Inflammatory macrophage treated with lipopolysaccharide for 1 hour (primary cell): ENCODE measurements around the gene MYO3B.
A peak's percentile ranks its signal among the peaks of the same experiment; 100 is the strongest.
"Not testable (repeated sequence)": the region's sequence is repeated elsewhere in the genome, so short reads cannot be mapped to it uniquely, and the experiment has no call there.

ENCODE experiments used
- DNase-seq, 2 donors: peaks; one replicate each; pipeline ENCODE4 v3.0.0-alpha.2; 2020 to 2022

The MYO3B gene

DNA sequence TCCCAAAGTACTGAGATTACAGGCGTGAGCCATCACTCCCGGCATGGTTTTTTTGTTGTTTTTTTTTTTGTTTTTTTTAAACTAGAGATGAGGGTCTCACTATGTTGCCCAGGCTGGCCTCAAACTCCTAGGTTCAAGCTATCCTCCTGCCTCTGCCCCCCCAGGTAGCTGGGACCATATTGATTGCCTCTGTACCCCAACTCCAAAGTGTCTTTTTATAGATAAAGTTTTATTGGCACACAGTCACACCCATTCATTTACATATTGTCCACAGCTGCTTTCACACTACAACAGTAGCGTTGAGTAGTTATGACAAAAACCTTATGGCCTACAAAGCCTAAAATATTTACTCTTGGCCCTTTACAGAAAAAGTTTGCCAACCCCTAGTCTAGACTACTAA lies 492.0 kb downstream of the MYO3B start:
- DNase-seq = no peak

DNA sequence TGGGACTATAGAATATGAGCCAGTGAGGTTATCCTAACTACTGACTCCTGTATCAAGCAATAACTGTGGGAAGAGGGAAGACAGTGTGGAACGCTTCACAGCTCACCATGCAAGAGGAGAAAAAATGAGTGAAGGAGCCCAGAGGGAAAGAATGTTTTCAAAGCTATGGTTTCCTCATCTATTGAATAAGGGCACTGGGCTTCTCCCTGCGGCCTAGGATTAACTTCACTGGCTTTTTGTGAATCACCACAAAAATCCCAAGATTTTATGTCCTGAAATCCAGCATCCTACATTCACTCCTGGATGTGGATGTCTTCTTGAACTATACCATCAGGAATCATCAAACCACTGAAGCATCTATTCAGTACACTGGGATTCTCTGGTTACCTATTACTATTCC lies 492.7 kb downstream of the MYO3B start:
- DNase-seq = no peak

DNA sequence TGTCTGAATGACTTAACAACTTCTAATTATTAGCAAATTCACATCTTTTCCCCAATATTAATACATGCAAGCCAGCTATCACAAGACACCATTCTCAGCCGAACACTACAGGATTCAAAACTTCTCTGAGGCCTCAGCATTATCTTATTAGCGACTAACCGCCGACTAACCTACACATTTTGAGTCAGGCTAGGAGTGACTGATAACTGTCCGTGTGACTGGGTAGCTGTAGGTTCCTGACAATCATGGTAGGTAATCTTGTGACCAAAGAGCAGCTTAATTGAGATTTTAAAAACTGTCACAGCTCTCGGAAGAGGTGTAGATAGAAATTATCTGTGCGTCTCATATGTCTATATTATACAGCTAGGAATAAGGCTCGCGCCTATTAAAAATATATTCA lies 493.1 kb downstream of the MYO3B start:
- DNase-seq = no peak

DNA sequence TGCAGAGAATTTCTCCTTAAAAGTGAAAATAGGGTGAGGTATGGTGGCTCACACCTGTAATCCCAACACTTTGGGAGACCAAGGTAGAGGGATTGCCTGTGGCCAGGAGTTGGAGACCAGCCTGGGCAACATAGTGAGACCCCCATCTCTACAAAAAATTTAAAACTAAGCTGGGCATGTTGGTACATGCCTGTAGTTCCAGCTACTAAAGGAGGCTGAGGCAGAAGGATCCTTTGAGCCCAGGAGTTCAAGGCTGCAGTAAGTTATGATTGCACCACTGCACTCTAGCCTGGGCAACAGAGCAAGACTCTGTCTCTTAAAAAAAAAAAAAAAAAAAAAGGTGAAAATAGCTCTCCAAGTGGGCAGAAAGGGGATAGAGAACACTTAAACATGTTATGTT lies 496.3 kb downstream of the MYO3B start:
- DNase-seq = not testable (repeated sequence)

DNA sequence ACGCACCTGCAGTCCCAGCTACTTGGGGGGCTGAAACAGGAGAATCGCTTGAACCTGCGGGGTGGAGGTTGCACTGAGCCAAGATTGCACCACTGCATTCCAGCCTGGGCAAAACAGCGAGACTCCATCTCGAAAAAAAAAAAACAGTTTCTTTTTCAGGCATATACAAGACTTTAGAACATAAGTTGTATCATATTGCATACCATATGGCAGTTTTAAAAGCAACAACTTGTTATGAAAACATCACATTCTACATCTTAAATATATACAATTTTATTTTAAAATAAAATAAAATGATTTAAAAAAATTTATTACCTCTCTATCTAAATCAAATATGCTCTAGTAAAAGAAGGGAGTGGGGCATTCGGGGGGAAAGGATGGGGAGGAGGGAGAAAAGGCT lies 497.8 kb downstream of the MYO3B start:
- DNase-seq = no peak

DNA sequence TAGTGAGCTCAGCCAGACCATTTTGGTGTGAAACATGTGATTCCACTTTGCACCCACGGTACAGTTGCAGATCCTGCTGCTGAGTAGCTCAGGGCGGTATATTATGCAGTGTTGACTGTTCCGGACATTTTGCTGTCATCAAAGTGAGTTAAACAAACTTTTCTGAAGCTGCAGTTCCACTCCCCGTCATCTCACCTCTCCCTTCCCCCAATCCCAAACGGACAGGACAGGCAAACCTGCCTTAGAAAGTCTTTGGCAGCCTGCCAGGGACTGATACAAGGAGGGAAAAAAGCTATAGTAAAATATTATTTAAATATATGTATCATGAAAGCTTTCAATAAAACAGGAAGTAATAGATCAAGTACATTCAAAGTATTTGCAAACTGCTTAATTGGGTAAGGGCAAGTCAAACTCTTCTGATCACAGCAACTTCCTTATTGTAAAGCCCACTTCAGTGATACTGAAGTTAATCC lies 501.7 kb downstream of the MYO3B start:
- no peak for DNase-seq

DNA sequence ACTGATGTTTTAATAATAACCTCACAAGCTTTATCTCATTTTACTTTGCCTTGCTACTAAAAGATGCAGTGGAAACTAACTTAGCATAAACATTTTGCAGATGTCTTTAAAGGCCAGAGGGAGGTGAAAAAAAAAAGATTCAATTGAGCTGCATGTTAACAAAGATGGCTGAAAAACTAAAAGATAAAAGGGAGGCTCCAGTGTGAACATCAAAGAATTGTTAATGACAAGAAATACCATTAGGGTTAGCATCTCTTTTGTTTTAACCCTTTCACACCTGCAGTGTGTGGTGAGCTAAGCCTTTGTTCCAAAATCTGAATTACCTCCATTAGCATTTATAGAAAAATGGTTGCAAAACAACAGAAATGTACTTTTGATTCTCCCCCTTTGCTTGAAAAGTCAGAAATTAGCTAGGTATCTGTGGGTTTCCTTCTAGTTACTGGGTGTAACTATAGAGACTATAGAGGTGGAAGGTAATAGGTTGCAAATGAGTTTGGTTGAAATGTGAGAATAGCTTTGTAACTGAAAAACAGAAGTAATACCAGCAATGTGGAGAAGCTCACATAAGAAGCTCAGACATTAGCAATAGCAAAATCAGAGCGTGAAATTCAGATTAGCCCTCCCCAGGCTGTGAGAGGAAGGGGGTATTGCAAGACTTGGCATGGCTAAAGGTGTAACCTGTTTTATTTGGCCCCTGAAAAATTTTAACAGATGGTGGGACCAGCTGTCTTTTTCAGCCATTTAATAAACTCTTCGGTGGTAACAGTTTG lies 502.4 kb downstream of the MYO3B start:
- no peak for DNase-seq

DNA sequence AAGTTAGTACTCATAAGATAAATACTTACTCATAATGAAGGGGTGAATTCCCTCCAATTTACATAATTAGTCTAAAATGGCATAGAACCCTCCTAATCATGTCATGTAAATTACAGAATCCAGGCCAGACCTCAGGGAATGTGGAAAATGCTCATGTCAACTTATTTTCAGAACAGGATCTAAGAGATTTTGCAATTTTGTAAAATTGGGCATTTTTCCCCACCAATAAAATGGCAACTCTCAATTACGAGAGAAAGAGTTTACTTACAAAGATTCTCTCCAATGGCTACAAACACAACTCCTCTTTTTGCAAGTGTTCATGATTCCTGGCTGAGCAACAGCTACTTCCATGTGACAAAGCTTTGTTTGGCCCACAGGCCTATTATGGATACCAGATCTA lies 503.4 kb downstream of the MYO3B start:
- no peak for DNase-seq

DNA sequence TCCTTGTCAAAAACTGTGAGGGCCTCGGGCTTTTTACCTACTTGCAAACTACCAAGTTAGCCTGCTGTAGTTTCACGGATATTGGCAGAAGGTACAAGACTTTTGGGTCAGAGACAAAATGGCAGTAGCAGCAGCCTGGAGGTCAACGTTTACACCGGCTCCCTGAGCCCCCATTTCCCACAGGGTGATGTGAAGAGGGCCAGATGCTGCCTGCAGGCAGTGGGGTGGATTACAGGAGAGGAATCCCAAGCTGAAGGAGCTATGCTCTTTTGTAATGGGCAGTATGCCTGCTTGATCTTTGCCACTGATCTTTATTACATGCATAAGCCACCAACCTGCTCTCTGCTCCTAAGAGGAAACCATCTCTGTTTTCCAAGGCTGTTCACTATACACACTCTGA lies 507.6 kb downstream of the MYO3B start:
- no peak for DNase-seq

DNA sequence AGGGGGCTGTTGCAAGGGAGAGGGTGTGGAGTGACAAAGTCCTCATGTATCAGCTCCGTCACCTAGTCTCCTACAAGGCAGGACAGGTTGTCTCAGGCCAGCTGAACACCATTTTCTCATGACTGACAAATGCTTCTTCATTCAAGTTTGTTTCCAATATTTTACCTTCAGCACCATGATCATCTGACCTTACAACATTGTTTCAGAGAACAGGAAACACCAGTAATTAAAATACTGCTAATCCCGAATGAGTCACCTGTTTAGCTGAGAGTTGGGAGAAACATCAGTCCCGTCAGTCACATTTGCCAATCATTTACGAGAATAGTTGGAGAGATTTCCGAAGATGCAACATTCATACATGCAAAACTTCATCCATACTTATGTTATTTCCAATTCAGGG lies 511.5 kb downstream of the MYO3B start:
- no peak for DNase-seq

DNA sequence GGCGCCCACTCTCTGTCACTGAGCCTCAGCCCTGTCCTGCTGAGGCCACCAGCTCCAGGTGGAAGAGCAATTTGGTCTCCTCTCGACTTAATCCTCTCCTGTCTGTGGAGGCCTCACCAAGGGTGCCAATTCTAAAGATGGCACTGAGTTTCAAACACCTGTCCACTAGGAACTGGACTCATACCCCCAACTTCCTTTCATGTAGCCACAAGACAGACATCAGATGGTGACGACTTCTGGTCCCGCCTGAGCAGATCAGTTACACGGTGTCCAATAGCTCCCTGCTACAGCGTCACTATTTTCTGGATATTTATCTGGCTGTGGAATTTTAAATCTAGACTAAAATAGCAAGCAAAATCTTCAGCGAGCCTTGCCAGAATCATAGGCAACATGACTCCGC lies 512.7 kb downstream of the MYO3B start:
- no peak for DNase-seq

DNA sequence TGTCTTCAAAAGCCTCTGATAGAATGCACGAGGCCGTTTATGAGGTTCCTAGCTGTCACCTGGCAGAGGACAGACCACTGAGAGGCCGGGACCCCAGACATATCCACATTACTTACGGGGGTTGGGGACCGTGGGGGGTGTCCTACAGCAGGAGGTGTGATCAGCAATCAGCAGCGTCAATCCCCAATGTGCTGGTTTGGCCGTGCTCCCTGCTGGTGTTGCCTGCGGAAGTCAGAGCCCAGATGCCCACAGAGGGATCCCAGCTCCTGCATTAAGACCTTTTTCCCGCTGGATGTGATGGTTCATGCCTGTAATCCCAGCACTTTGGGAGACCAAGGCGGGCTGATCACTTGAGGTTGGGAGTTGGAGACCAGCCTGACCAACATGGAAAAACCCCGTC lies 516.4 kb downstream of the MYO3B start:
- no peak for DNase-seq

DNA sequence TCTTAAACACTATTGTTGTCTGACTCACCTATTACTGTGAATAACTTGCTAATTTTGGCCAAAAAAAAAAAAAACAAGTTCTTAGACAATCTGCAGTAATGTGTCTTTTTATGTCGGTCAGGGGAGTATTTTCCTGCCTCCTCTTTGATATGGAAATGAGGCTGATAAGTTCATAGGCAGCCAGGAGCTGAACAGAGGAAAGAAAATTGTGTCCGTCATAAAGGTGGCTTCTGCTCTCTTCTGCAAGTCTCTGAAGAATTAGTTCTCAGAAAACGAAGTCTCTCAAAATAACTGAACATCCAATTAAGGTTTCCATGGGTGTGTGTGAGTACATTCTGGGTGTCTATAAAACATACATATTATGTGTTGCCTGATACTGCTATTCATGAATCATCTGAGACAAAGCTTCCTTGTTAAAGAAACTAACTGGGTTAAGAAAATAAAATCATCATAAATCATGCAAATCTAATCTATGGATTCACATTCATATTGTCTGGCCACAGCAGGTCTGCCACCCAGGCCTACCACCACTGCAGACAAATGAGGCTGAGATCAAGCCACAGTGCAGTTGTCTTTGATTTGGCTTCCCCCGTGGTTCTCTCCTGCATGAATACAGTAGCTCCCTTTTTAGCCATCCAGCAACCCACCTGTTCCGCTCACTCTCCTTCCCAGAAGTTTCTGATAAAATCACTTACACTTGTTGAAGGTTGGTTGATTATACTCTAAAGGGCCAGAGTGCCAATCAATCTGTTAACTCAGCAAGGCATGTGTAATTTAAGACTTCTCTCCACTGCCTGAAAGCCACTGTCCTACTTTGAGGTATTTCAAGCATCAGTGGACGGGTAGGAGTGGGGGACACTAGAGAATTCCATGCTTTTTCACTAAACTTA lies 517.8 kb downstream of the MYO3B start:
- no peak for DNase-seq

DNA sequence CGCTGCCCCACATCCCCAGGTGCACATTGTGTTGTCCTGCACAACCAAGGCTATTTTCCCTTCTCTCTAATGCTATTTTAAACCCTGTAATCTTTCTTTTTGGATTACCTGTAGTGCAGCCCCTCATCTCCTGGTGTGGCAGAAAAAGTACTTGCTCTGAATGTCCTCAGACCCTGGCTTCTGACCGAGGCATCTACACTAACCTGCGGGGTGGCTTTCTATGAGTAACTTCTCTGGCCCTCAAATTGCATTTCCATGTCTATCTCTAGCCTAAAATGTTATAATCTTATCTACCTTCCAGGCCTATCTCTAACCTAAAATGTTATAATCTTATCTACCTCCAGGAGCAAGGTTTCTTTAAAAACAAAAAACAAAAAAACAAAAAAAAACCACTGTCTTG lies 519.0 kb downstream of the MYO3B start:
- DNase-seq = no peak

DNA sequence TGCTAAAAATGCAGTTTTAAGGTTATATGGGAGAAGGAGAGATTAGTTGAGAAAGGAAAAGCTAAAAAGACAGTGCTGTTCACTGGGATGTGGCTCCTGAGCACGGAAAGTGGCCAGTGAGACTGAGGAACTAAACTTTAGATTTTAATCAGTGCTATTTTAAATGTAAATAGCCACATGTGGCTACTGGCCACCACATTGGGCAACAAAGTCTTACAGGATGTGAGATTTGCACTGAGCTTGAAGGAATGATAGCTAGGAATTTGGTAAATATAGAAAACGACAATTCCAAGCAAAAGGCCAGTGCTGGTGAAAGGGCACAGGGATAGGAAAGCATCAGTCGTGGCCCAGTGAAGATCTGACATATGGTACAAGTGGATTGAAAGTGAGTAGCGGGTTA lies 523.1 kb downstream of the MYO3B start:
- no peak for DNase-seq

DNA sequence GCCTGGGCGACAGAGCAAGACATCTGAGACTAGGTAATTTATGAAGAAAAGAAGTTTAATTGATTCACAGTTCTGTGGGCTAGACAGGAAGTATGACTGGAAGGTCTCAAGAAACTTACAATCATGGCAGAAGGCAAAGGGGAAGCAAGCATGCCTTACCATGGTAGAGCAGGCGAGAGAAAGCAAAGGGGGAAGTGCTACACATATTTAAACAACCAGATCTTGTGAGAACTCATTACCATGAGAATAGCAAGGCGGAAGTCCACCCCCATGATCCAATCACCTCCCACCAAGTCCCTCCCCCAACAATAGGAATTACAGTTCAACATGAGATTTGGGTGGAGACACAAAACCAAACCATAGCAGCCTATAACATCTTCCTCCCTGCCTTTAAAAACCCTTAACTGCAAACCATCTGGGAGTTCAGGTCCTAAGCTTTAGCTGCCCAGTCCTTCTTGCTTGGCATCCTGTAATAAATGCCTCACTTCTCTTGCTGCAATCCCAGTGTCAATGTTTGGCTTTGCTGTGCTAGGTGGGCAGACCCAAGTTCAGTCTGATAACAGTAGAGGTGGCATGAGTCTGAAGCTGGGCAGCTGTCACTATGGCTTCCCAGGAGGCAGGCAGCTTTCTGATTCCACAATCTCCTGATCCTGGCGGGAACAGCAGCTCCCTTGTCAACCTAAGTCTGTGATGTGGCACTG lies 526.0 kb downstream of the MYO3B start:
- peak in 1 of 2 donors; percentile 25 for DNase-seq
